H9 (cell line): ENCODE results near the gene BCHE. TPM values are rescaled to one million over a fixed set of nuclear protein-coding genes. Genes with fewer than 3 reads are reported as not detected.

Experiments
- DNase-seq: peaks from one replicate; pipeline ENCODE4 v3.0.0-alpha.2; 2017
- H2AFZ ChIP-seq: one replicate; pipeline ENCODE4 v1.6.1; 2013; ENCODE audit warnings: mild to moderate bottlenecking, low read length, control low read depth, moderate library complexity
- H2AK5ac ChIP-seq: 2 replicates; pipeline ENCODE4 v1.6.1; 2013; ENCODE audit warnings: low read length, control low read depth, mixed read lengths; ENCODE audit not compliant: insufficient read length
- H2BK120ac ChIP-seq: one replicate; pipeline ENCODE4 v1.6.1; 2013; ENCODE audit warnings: low read depth, mild to moderate bottlenecking, low read length, control low read depth, inconsistent platforms; ENCODE audit not compliant: poor library complexity, severe bottlenecking
- H2BK12ac ChIP-seq: 2 replicates; pipeline ENCODE4 v1.6.1; 2013; ENCODE audit warnings: low read length, control low read depth, mixed read lengths, low read depth; ENCODE audit not compliant: insufficient read length
- H2BK15ac ChIP-seq: 2 replicates; pipeline ENCODE4 v1.6.1; 2013; ENCODE audit warnings: low read depth, low read length, control low read depth
- H2BK20ac ChIP-seq: one replicate; pipeline ENCODE4 v1.6.1; 2013; ENCODE audit warnings: low read depth, mild to moderate bottlenecking, low read length, control low read depth, inconsistent platforms; ENCODE audit not compliant: poor library complexity, severe bottlenecking
- H2BK5ac ChIP-seq: 2 replicates; pipeline ENCODE4 v1.6.1; 2013; ENCODE audit warnings: low read length, control low read depth, mixed read lengths; ENCODE audit not compliant: insufficient read length
- H3K14ac ChIP-seq: 2 replicates; pipeline ENCODE4 v1.6.1; 2013; ENCODE audit warnings: low read length, control low read depth; ENCODE audit not compliant: insufficient read depth
- H3K18ac ChIP-seq: 2 replicates; pipeline ENCODE4 v1.6.1; 2013; ENCODE audit warnings: low read depth, mild to moderate bottlenecking, mixed read lengths, low read length, control low read depth; ENCODE audit not compliant: insufficient read length
- H3K23ac ChIP-seq: 2 replicates; pipeline ENCODE4 v1.6.1; 2013; ENCODE audit warnings: low read length, control low read depth, mixed read lengths, low read depth; ENCODE audit not compliant: insufficient read length
- H3K23me2 ChIP-seq: 2 replicates; pipeline ENCODE4 v1.6.1; 2013; ENCODE audit warnings: low read depth, mild to moderate bottlenecking, mixed read lengths, low read length, control low read depth; ENCODE audit not compliant: insufficient read length, poor library complexity, severe bottlenecking
- H3K27ac ChIP-seq: 2 replicates; pipeline ENCODE4 v1.5.1; 2013; ENCODE audit warnings: low read length, control low read depth, mixed read lengths, low read depth; ENCODE audit not compliant: insufficient read length
- H3K27me3 ChIP-seq: 2 replicates; pipeline ENCODE4 v1.6.1; 2013; ENCODE audit warnings: low read length, control low read depth, inconsistent platforms; ENCODE audit not compliant: insufficient read depth
- H3K4ac ChIP-seq: 2 replicates; pipeline ENCODE4 v1.6.1; 2013; ENCODE audit warnings: low read depth, mild to moderate bottlenecking, control low read depth, inconsistent platforms, low read length, moderate library complexity
- H3K4me1 ChIP-seq: 2 replicates; pipeline ENCODE4 v1.6.1; 2013; ENCODE audit warnings: low read length, control low read depth, inconsistent platforms; ENCODE audit not compliant: insufficient read depth
- H3K4me2 ChIP-seq: 2 replicates; pipeline ENCODE4 v1.6.1; 2013; ENCODE audit warnings: low read length, control low read depth, mixed read lengths; ENCODE audit not compliant: insufficient read length, insufficient read depth
- H3K56ac ChIP-seq: 2 replicates; pipeline ENCODE4 v1.6.1; 2013; ENCODE audit warnings: low read depth, mild to moderate bottlenecking, mixed read lengths, low read length, control low read depth; ENCODE audit not compliant: insufficient read length
- H3K79me1 ChIP-seq: 2 replicates; pipeline ENCODE4 v1.6.1; 2013; ENCODE audit warnings: low read depth, mild to moderate bottlenecking, moderate library complexity, low read length, control low read depth, inconsistent platforms; ENCODE audit not compliant: insufficient read depth, poor library complexity, severe bottlenecking
- H3K79me2 ChIP-seq: 2 replicates; pipeline ENCODE4 v1.6.1; 2013; ENCODE audit warnings: low read length, control low read depth, inconsistent platforms; ENCODE audit not compliant: insufficient read depth
- H3K9ac ChIP-seq: 2 replicates; pipeline ENCODE4 v1.6.1; 2013; ENCODE audit warnings: low read length, control low read depth, mixed read lengths; ENCODE audit not compliant: insufficient read length; ENCODE audit errors: extremely low read depth
- H3K9me3 ChIP-seq: one replicate; pipeline ENCODE4 v1.6.1; 2013; ENCODE audit warnings: low read depth, low read length, inconsistent platforms; ENCODE audit not compliant: control insufficient read depth
- H3T11ph ChIP-seq: one replicate; pipeline ENCODE4 v1.6.1; 2013; ENCODE audit warnings: mild to moderate bottlenecking, low read length, control low read depth, inconsistent platforms
- H4K20me1 ChIP-seq: one replicate; pipeline ENCODE4 v1.6.1; 2013; ENCODE audit not compliant: control insufficient read depth, insufficient read length, insufficient read depth
- H4K5ac ChIP-seq: 2 replicates; pipeline ENCODE4 v1.6.1; 2013; ENCODE audit warnings: low read depth, mild to moderate bottlenecking, mixed read lengths, low read length, control low read depth; ENCODE audit not compliant: insufficient read length
- H4K8ac ChIP-seq: replicated peaks from 2 replicates; pipeline ENCODE4 v1.6.1; 2013; ENCODE audit warnings: low read length, control low read depth, mixed read lengths, low read depth; ENCODE audit not compliant: insufficient read length
- H4K91ac ChIP-seq: 2 replicates; pipeline ENCODE4 v1.6.1; 2013; ENCODE audit warnings: low read depth, mild to moderate bottlenecking, moderate library complexity, mixed read lengths, low read length, control low read depth; ENCODE audit not compliant: insufficient read length
- H3K27ac Mint-ChIP-seq, 3 experiments: 2 replicates in 2 of 3; 3 replicates in 1 of 3; pipeline ENCODE4 v1.8.0; 2020 to 2021; ENCODE audit warnings: mixed read lengths in 3 of 3, mild to moderate bottlenecking in 1 of 3, moderate library complexity in 1 of 3
- H3K27me3 Mint-ChIP-seq: 2 replicates; pipeline ENCODE4 v1.8.0; 2021; ENCODE audit warnings: low read depth, mild to moderate bottlenecking, moderate library complexity, mixed read lengths
- H3K36me3 Mint-ChIP-seq, 3 experiments: 2 replicates in 2 of 3; 3 replicates in 1 of 3; pipeline ENCODE4 v1.8.0; 2020 to 2021; ENCODE audit warnings: low read depth in 3 of 3, mixed read lengths in 3 of 3; ENCODE audit not compliant: insufficient read depth in 1 of 3
- H3K4me1 Mint-ChIP-seq, 2 experiments: 2 replicates each; pipeline ENCODE4 v1.8.0; 2020; ENCODE audit warnings: mixed read lengths in 2 of 2
- H3K4me3 Mint-ChIP-seq, 2 experiments: 2 replicates in 1 of 2; 3 replicates in 1 of 2; pipeline ENCODE4 v1.8.0; 2020 to 2021; ENCODE audit warnings: mild to moderate bottlenecking in 2 of 2, mixed read lengths in 2 of 2, moderate library complexity in 1 of 2
- H3K9me3 Mint-ChIP-seq, 2 experiments: 2 replicates in 1 of 2; 3 replicates in 1 of 2; pipeline ENCODE4 v1.8.0; 2020; ENCODE audit warnings: mild to moderate bottlenecking in 2 of 2, mixed read lengths in 2 of 2, moderate library complexity in 1 of 2
- WGBS: extraction: QIAGEN DNeasy Blood & Tissue Kit; methylation state at CpG from one replicate; pipeline ENCODE4 v1.1.7; 2013; ENCODE audit warnings: missing lambda C conversion rate, low lambda C conversion rate, mixed read lengths; ENCODE audit not compliant: insufficient read length; ENCODE audit errors: extremely low coverage; 5-methylcytosine and 5-hydroxymethylcytosine counted together
- total RNA-seq: library from RNA; stranded (reverse); gene quantifications from 2 replicates; pipeline ENCODE4 v1.2.1, GENCODE V29; 2021
- TF ChIP-seq, protein P1 (sequence below): fragments of 200-600 bp; sonication (generic); conservative IDR thresholded peaks from 3 replicates; pipeline ENCODE4 v1.8.0; 2021; ENCODE audit warnings: antibody characterized with exemption, mild to moderate bottlenecking

Gene BCHE
- total RNA-seq, 1 experiment from 2014 or later, result 1.4 TPM

- Mint-ChIP-seq H3K4me3 (no peak overlapping the region), H3K27me3 (no peaks in the 10 kb centered on the region), H3K4me1 (peaks cover 8 to 10% of the 10 kb centered on the region in 2 experiments), H3K9me3 (no peaks in the 10 kb centered on the region), H3K36me3 (no peaks in the 10 kb centered on the region), H3K27ac (no peak overlapping the region)
- Histone ChIP-seq H2AFZ (no peak overlapping the region), H3K9ac (no peak overlapping the region), H4K20me1 (no peaks in the 10 kb centered on the region), H2BK5ac (no peak overlapping the region), H3K79me2 (no peaks in the 10 kb centered on the region), H3K4me2 (no peak overlapping the region), H3T11ph (no peak overlapping the region), H2AK5ac (no peak overlapping the region), H3K27ac (no peak overlapping the region), H2BK12ac (no peak overlapping the region), H3K23me2 (no peaks in the 10 kb centered on the region), H4K5ac (no peak overlapping the region), H2BK120ac (no peak overlapping the region), H4K91ac (no peak overlapping the region), H3K9me3 (no peaks in the 10 kb centered on the region), H4K8ac (no peak overlapping the region), H3K4me1 (no peaks in the 10 kb centered on the region), H3K56ac (no peak overlapping the region), H2BK20ac (no peak overlapping the region), H3K4ac (no peak overlapping the region), H3K18ac (no peak overlapping the region), H3K14ac (no peak overlapping the region), H3K23ac (no peak overlapping the region), H3K79me1 (no peaks in the 10 kb centered on the region), H2BK15ac (no peak overlapping the region), H3K27me3 (no peaks in the 10 kb centered on the region)
- TF ChIP-seq, protein P1, sequence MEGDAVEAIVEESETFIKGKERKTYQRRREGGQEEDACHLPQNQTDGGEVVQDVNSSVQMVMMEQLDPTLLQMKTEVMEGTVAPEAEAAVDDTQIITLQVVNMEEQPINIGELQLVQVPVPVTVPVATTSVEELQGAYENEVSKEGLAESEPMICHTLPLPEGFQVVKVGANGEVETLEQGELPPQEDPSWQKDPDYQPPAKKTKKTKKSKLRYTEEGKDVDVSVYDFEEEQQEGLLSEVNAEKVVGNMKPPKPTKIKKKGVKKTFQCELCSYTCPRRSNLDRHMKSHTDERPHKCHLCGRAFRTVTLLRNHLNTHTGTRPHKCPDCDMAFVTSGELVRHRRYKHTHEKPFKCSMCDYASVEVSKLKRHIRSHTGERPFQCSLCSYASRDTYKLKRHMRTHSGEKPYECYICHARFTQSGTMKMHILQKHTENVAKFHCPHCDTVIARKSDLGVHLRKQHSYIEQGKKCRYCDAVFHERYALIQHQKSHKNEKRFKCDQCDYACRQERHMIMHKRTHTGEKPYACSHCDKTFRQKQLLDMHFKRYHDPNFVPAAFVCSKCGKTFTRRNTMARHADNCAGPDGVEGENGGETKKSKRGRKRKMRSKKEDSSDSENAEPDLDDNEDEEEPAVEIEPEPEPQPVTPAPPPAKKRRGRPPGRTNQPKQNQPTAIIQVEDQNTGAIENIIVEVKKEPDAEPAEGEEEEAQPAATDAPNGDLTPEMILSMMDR, result no peak
- no peak for DNase-seq
- WGBS, result no CpG with 5 or more reads among the region's 1 CpG
Measured at GRCh38 chr3:165837801-165838200, 578 bp upstream of the BCHE start.
